ENCODE measurements around the gene PPP1R8.
A peak's percentile ranks its signal among the peaks of the same experiment; 100 is the strongest.
"Not testable (repeated sequence)": the region's sequence is repeated elsewhere in the genome, so short reads cannot be mapped to it uniquely, and the experiment has no call there.

The PPP1R8 gene

DNA sequence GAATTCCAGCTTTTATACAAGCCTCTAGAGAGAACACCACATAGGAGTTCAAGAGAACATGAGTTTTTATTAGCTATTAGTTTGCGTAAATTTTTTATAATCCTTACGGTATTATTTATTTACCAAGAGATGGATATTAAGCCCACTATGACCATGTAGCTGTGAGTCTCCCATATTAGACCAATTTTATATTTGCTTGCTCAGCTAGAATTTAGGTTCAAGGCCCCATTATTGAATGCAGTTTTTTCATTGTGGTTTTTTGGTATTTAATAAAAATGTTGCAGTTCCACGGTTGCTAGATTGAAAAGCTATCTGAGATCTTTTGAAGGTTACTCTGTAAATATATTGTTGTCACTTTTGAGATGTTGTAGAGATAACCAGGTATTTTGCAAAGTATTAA, 2.9 kb downstream of the PPP1R8 start:
- DNase-seq = no peak

DNA sequence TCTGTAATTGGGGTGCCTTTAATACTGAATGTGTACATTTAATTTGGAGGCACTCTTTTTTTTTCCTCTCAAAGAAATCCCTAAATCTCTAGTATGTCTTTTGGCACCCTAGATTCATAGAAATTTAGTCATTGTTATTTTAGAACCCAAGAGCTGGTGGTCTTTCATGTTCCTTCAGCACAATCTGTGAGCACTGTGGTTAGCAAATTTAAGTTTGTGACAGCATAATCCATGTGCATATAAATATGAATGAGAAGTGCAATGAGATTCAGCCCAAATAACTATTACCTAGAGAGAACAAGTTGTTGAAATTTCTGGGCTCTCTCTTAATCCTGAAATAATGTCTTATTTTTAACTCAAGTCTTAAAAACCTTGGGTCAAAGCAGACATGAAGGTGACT, 4.5 kb downstream of the PPP1R8 start:
- no peak for DNase-seq

DNA sequence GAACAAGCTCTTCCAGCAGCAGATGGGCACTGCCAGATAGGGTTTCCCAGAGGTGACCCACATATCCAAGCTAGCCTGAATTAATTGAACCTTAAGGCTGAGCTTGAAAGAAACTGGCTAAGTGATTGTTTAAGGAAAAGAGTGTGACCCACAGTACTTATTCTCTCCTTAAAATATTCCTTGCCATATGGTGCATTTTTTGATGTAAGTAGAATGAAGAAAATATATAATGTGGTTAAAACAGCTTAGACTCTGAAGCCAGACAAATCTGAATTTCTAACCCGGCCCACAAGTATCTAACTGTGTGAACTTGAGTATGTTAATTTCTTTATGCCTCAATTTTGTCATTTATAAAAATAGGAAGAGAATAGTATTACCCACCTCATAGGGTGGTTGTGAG, 4.9 kb downstream of the PPP1R8 start:
- DNase-seq = no peak

DNA sequence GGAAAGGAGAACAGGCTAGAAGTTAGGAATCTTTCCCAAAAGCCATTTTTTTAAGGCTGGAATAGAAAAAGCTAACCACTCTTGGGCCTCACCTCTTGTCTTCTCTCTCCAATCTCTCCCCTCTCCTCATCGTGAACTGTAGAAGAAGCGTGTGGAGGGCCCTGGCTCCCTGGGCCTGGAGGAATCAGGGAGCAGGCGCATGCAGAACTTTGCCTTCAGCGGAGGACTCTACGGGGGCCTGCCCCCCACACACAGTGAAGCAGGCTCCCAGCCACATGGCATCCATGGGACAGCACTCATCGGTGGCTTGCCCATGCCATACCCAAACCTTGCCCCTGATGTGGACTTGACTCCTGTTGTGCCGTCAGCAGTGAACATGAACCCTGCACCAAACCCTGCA, 19.4 kb downstream of the PPP1R8 start:
- DNase-seq = no peak

DNA sequence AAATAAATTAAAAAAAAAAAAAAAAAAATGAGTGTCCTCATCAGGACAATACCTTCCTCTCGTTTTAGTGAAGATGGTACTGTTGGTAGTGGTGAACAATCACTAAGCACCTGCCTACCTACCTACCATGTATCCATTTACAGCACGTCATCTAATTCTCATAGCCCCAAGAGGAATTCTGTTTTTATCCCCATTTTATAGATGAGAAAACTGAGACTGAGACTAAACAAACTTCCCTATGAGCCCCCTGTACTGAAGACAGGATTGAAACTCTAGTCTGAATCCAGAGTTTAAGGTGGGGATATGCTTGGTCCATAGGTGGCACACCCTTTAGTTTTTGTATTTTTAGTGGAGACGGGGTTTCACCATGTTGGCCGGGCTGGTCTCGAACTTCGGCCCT, 24.5 kb downstream of the PPP1R8 start:
- no peak for DNase-seq

DNA sequence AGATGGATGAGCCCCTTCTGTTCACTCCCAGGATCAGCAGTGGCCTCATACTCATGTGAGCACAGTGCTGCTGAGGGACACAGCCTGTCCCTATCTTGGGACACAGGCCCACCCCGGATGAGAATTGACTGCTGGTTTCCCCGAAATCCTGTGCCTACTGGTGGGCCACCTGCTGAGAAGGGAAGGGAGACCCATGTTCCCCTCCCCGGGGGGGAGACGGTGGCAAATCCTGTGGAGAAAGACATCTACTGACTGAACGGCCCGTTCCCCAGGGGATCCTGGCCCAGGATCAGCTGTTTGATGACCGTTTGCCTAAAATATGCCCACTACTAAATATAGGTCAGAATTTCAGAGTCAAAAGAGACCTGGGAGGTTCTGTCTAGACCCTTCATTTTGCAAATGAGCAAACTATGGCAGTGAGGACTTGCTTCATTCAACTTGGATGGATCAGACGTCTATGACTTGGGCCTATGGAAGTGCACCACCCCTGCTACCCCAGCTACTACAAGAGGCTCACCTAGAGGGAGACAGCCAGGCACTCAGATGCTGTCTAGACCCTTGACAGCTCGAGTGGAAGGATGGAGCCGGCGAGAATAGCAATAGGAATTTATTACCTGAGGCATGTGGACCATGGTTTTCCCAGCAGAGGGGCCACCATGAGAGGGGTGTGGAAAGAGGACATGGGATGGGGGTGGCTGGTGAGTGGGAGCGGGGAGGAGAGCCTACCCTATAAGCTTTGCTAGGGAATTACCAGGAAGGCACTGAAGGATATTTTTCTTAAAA, 26.2 kb downstream of the PPP1R8 start:
- DNase-seq = no peak

DNA sequence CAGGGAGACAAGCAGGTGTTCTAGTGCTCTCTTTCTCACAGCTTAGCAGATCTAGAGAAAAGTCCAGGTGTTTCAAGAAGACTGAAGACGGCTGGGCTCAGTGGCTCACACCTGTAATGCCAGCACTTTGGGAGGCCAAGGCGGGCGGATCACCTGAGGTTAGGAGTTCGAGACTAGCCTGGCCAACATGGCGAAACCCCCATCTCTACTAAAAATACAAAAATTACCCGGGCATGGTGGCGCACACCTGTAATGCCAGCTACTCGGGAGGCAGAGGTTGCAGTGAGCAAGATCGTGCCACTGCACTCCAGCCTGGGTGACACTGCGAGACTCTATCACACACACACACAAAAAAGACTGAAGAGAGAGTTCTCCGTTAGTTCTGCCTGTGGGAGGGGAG, 27.0 kb downstream of the PPP1R8 start:
- DNase-seq = not testable (repeated sequence)

DNA sequence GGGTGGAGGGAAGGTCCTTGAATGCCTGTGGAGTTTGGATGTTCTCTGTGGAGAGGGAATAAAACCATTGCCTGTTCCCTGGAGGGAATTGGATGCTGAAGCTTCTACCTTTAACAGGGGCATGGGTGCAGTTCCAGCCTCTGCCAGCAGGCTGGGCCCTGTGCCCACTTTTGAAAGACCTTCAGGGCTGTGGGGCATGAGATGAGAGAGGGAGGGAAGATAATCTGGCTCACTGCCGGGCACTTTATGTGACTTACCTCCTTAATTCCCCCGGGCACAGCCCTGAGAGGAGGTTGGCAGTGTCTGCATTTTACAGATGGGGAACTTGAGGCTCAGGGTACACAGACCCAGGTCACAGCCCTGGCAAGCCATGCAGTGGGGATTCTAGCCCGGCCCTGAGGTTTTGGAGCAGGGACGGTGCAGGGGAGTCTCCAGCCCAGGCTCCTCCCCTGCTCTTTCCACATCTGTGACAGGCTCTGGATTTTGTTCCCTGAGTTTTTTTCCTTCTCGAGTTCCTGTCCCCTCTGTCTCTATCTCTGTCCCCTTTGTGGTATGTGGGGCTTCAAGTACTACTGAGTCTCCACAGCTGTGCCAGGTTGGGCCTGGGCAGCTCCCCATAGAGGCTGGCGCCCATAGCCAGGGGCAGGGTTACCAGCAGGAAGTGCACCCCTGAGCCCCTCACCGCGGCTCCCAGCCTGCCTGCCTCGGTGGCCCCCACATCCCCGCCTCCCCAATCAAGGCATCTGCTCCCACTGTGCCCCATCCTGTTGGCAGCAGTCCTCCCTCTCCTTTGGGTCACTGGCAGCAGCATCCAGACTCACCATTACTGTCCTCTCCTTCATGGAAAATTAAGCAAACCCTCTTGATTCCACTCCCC, 27.7 kb downstream of the PPP1R8 start:
- peak; percentile 91 for DNase-seq

DNA sequence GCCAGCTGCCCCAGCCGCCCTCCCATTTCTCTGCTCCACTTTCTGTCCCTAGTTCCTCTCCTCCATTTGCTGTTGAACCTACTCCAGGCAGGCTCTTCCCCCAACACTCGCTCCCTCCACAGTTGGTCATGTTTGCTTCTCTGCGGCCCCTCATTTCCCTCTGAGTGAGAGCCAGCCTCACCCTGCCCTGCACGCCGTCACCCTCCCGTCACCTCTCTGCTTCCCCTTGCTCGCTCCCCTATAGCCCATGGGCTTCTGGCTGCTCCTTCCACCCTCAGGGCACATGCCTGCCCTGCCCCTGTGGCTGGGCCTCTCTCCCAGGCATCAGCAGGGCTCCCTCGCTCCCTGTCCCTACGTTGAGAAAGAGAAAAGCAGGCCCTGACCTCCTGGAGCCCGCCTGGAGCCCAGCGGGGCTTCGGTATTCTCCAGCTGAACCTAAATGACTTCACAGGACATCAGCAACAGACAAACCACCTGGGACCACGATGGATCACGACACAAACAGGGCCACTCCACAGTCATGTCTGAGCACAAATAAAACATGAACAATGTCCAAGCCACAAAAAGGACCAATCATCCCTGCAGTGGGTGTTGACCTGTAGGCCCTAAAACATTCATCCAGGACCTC, 28.5 kb downstream of the PPP1R8 start:
- DNase-seq = no peak

DNA sequence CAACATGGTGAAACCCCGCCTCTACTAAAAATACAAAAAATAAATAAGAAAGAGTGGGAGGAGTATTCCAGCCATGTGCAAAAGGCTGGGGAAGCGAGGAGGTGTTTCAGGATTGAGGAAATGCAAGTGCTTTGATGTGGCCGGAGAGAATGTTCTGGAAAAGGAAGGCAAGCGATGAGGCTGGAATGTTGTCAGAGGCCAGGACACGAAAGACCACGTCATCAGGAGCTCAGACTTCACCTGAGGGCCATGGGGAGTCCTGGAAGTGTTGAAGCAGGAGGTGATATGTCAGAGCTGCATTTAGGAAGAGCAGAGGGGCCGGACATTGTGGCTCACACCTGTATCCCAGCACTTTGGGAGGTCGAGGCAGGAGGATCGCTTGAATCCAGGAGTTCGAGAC, 30.9 kb downstream of the PPP1R8 start:
- DNase-seq = no peak

DNA sequence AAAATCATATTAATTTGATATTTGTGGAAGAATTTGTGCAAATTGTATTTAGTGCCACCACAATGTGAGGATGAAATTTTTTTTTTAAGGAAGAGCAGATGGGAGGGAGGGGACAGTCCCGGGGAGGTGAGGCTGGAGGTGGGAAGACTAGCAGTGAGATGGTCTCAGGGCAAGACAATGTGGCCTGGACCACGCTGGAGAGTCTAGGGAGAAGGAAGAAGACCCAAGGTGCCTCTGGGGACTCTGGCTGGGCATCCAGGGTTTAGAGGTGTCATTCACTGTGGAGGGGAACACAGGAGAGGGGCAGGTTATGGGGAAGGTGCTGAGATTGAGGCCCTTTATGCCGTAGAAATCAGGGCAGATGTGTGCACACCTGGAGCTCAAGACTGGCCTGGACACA, 31.4 kb downstream of the PPP1R8 start:
- DNase-seq = no peak

DNA sequence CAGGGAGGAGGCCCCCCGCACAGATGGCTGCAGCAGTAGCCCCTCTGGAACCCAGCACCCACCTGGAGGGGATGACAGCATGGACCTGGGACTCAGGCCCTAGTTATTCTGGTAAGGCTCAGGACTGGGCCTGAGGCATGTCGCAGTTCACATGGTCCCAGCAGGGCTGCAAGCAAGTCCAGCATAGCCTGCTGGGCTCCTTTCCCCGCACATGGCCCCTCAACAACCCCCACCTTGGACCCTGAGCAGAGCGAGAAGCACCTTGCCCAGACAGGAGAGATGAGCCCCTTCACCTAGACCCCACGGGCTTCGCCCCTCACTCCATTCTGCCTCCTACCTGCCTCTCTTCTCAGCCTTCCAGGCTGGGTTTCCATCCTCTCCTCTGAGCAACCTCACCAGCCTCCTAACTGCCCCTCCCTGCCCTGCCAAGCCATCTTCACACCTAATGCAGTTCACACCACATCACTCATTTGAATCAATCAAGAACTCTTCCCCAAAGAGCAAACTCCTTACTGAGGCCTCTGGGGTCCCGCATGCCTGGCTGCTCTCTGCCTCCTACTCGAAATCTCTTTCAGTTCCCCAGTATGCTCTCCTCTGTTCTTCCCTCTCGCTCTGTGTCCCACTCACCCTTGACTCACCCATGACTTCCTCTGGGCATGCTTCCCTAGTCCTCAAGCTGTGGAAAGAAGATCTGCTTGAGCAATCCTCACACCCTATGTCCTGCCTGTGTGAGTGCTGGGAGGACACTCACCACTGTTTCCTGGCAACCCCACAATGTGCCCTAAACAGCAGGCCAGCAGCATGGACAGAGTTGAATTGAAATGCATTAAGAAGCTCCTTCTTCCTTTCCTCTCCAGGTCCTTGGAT, 32.3 kb downstream of the PPP1R8 start:
- no peak for DNase-seq

DNA sequence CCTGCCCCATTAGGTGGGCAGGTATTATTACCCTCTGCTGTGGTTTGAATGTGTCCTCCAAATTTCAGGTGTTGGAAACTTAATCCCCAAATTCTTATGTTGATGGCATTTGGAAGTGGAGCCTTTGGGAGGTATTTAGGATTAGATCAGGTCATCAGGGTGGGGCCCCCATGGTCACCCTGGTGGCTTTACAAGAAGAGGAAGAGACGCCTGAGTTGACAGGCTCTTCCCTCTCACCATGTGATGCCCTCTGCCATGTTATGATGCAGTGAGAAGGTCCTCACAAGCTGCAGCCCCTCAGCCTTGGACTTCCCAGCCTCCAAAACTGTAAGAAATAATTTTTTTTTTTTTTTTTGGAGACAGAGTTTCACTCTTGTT, 32.9 kb downstream of the PPP1R8 start:
- DNase-seq = no peak

DNA sequence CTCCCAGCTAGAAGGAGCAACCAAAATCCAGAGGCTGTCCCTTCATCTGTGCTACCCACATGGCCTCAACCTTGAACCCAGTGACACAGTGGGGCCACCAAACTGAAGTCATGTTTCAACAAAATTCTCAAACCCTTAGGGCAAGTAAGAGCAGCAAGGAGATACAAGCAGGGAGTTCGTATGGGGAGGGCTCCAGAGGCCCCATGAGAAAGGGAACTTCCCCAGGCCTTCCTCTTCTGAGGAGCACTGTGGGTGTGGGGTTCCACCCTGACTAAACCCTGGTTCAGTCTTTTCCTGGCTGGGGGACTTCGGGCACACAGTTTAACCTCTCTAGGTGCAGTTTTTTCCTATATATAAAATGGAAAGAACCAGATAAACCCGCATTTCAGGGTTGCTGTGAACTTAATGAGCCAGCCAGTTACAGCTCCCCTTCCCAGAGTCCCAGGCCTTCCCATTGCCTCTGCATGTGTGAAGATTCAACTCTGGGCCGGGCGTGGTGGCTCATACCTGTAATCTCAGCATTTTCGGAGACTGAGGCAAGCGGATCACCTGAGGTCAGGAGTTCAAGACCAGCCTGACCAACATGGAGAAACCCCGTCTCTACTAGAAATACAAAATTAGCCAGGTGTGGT, 33.8 kb downstream of the PPP1R8 start:
- no peak for DNase-seq

DNA sequence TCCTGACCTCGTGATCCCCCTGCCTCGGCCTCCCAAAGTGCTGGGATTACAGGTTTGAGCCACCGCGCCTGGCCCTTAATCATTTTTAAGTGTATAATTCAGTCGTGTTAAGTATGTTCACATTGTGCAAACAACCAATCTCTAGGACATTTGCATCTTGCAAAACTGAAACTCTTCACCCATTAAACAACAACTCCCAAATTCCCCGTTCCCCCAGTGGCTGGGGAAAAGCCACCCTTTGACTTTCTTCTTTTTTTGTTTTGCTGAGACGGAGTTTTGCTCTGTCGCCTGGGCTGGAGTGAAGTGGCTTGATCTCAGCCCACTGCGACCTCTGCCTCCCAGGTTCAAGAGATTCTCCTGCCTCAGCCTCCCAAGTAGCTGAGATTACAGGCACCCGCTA, 35.2 kb downstream of the PPP1R8 start:
- no peak for DNase-seq

DNA sequence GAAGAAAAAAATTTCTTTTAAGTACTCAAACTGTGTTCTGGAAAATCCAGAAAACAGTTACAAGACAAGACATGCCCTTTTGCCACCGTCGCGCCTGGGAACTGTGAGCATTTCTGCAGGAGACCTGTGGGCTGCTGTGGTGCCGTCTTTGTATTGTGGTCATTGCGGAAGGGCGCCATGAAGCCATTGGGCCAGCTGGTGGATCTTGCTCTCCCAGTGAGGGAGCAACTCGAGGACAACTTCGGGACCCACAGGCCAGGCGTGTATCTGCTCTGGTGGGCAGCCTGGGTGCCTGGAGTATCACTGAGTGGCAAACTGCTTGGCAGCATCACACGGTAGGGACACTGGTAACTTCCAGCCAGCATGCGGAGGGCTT, 38.0 kb downstream of the PPP1R8 start:
- DNase-seq = no peak

DNA sequence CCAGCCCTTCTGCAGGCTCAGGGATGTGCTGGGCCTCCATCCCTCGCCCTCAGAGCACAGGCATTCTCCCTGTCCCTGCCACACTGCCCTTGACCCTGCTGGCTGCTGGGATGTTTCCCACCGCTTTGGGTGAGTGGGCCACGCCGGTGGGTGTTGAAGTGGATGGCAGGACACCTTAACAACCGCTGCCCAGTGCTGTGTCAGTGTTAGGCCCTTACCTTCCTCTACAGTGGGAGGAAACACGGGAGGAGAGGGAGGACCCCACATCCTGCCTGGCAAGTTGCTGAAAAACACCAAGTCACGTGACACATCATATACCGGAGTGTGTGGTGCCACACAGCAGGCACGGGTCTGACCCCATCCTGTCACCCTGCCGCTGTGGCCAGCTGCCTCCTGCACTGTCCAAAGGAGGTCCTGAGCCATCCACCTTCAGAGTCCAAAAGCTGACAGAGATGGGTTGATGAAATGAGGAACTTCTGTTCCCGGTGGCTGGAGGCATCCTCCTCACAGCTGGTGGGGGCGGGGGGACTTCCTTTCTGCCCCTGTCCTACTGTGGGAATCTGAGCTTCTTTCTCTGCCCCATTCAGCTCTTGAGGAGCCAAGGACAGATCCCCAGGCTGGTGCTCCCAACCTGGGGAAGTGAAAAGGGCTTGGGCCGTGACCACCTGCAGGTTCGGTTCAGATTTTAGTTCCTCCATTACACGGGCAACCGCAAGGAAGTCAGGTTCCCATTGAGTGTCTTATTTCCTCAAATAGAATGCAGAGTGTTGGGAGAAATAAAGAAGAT, 38.5 kb downstream of the PPP1R8 start:
- DNase-seq = peak; percentile 78

DNA sequence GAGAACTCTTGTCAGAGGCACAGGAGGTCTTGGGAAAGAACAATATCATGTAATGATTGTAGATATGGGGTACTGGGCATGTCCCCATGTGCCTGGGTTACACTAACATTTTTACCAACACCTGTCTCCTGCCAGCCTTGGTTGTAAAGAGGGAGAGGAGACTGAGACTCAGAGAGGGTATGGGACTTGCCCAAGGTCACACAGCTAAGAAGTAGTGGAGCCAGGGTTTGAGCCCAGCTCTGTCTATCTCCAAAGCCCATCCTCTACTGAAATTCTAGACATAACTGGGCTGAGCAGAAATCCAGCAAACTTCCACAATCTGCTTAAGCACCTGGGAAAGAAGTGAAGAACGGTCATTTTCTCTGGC, 39.1 kb downstream of the PPP1R8 start:
- no peak for DNase-seq

DNA sequence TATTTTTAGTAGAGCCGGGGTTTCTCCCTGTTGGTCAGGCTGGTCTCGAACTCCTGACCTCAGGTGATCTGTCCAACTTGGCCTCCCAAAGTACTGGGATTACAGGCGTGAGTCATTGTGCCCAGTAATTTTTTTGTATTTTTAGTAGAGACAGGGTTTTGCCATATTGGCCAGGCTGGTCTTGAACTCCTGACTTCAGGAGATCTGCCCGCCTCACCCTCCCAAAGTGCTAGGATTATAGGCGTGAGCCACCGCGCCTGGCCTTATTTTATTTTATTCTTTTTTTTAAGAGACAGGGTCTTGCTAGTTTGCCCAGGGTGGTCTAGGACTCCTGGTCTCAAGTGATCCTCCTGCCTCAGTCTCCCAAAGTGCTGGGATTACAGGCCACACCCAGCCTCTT, 40.5 kb downstream of the PPP1R8 start:
- not testable (repeated sequence) for DNase-seq

DNA sequence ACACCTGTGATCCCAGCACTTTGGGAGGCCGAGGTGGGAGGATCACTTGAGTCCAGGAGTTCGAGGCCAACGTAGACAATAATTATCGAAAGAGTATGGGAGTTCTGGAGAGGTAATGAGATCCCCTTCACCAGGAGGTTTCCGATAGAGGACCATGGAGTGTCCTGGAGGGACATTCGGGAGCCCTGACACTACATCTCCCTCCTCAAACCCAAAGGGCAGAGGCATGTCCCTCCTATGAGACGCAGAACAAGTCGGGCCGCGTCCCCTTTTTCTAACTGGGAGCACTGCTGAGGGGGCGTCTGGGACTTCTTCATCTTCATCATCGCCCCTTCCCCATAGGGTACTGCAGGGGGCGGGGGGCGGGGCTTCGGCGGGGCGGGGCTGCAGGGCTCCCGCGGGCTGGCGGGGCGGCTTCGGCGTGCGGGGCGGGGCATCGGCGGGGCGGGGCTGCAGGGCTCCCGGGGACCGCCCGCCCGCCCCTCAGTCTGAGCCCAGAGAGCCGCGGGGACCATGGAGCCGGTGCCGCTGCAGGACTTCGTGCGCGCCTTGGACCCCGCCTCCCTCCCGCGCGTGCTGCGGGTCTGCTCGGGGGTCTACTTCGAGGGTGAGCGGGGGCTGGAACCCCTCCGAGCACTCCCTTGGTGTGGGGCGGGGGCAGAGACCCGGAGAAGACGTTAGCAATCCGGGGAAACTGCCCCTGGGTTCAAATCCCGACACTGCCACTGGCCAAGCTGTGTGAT, 41.6 kb downstream of the PPP1R8 start, which contains the start of gene THEMIS2:
THEMIS2 (plus strand) TSS at position 486 of the 743 bp plus-strand sequence; CDS start at position 514, 28 bp downstream.
- DNase-seq = peak; percentile 89

Measured in activated CD8-positive, alpha-beta memory T cell treated with anti-CD3 and anti-CD28 coated beads, Interleukin-2, amount 50 U/mL, for 48 hours (primary cell).